K562 (cell line): ENCODE data around the gene MAPKAPK3.

Experiments
- CBX2 ChIP-seq: fragments of 200-600 bp; sonication (generic); IDR thresholded peaks from one replicate; pipeline ENCODE4 v1.6.1; 2012; ENCODE audit warnings: mild to moderate bottlenecking, low read length, inconsistent platforms; ENCODE audit not compliant: insufficient read depth, poor library complexity, severe bottlenecking
- NFYB ChIP-seq: IDR thresholded peaks from 2 replicates; pipeline ENCODE4 v1.6.1; 2011; ENCODE audit warnings: mild to moderate bottlenecking, moderate library complexity; ENCODE audit not compliant: insufficient read length; ENCODE audit errors: extremely low read depth
- NRF1 ChIP-seq, 2 experiments: fragments of 450-650 bp; IDR thresholded peaks in 1 of 2; conservative IDR thresholded peaks in 1 of 2; 2 replicates each; pipeline ENCODE4 v1.6.1; 2014; ENCODE audit warnings: mild to moderate bottlenecking in 2 of 2
- POLR2A ChIP-seq: fragments of 450-650 bp; conservative IDR thresholded peaks from 2 replicates; pipeline ENCODE4 v1.6.1; 2016
- REST ChIP-seq, 2 experiments: fragments of 450-650 bp; formaldehyde crosslinking in 1 of 2; IDR thresholded peaks; 2 replicates each; pipeline versions ENCODE4 v1.4.0 to v1.6.1; 2014 to 2020; ENCODE audit warnings: mild to moderate bottlenecking in 2 of 2, borderline replicate concordance in 1 of 2, low read depth in 1 of 2
- RFX5 ChIP-seq: IDR thresholded peaks from 2 replicates; pipeline ENCODE4 v1.6.1; 2011; ENCODE audit warnings: low read depth, mild to moderate bottlenecking, improper control_type of control experiment, low read length
- ZBTB34 ChIP-seq: fragments of 250-450 bp; sonication (Bioruptor Pico); IDR thresholded peaks from 2 replicates; pipeline ENCODE4 v1.8.0; 2021; ENCODE audit warnings: mild to moderate bottlenecking, moderate library complexity
- ZNF12 ChIP-seq: sonication (generic); formaldehyde crosslinking; IDR thresholded peaks from 2 replicates; pipeline ENCODE4 v1.4.0; 2020; ENCODE audit warnings: mild to moderate bottlenecking, missing genetic modification reagents
- ZNF140 ChIP-seq: fragments of 250-450 bp; sonication (Bioruptor Pico); IDR thresholded peaks from 2 replicates; pipeline ENCODE4 v1.8.0; 2021; ENCODE audit warnings: moderate library complexity, mild to moderate bottlenecking, inconsistent platforms
- ZNF277 ChIP-seq: fragments of 250-450 bp; sonication (Bioruptor Pico); IDR thresholded peaks from 2 replicates; pipeline ENCODE4 v1.8.0; 2022; ENCODE audit warnings: inconsistent platforms, mild to moderate bottlenecking, moderate library complexity, borderline replicate concordance
- TF ChIP-seq, protein P1 (sequence below): fragments of 250-450 bp; sonication (Bioruptor Pico); IDR thresholded peaks from 2 replicates; pipeline ENCODE4 v1.5.0; 2021; ENCODE audit warnings: mild to moderate bottlenecking, borderline replicate concordance
- TF ChIP-seq, protein P2 (sequence below): sonication (generic); formaldehyde crosslinking; IDR thresholded peaks from 2 replicates; pipeline ENCODE4 v1.8.1; 2022; ENCODE audit warnings: missing genetic modification reagents
- TF ChIP-seq, protein P3 (sequence below): fragments of 250-450 bp; sonication (Bioruptor Pico); IDR thresholded peaks from 2 replicates; pipeline ENCODE4 v1.5.0; 2020; ENCODE audit warnings: mild to moderate bottlenecking, borderline replicate concordance

- TF ChIP-seq POLR2A = no peak
- TF ChIP-seq ZNF277 (CRISPR knock-in tag) = no peak
- TF ChIP-seq, protein P1, sequence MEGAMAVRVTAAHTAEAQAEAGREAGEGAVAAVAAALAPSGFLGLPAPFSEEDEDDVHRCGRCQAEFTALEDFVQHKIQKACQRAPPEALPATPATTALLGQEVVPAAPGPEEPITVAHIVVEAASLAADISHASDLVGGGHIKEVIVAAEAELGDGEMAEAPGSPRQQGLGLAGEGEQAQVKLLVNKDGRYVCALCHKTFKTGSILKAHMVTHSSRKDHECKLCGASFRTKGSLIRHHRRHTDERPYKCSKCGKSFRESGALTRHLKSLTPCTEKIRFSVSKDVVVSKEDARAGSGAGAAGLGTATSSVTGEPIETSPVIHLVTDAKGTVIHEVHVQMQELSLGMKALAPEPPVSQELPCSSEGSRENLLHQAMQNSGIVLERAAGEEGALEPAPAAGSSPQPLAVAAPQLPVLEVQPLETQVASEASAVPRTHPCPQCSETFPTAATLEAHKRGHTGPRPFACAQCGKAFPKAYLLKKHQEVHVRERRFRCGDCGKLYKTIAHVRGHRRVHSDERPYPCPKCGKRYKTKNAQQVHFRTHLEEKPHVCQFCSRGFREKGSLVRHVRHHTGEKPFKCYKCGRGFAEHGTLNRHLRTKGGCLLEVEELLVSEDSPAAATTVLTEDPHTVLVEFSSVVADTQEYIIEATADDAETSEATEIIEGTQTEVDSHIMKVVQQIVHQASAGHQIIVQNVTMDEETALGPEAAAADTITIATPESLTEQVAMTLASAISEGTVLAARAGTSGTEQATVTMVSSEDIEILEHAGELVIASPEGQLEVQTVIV (CRISPR knock-in tag) = no peak
- no peak for TF ChIP-seq RFX5
- TF ChIP-seq CBX2 = no peak
- no peak for TF ChIP-seq NRF1 (conservative IDR thresholded peaks at IDR 0.05 in 1 of 2, IDR thresholded peaks at IDR 0.05 in 1 of 2)
- TF ChIP-seq, protein P2, sequence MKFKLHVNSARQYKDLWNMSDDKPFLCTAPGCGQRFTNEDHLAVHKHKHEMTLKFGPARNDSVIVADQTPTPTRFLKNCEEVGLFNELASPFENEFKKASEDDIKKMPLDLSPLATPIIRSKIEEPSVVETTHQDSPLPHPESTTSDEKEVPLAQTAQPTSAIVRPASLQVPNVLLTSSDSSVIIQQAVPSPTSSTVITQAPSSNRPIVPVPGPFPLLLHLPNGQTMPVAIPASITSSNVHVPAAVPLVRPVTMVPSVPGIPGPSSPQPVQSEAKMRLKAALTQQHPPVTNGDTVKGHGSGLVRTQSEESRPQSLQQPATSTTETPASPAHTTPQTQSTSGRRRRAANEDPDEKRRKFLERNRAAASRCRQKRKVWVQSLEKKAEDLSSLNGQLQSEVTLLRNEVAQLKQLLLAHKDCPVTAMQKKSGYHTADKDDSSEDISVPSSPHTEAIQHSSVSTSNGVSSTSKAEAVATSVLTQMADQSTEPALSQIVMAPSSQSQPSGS = no peak
- no peak for TF ChIP-seq REST (IDR thresholded peaks at IDR 0.05; ENCODE audit: borderline replicate concordance)
- TF ChIP-seq REST (CRISPR knock-in tag; IDR thresholded peaks at IDR 0.05; ENCODE audit: low read depth) = no peak
- no peak for TF ChIP-seq ZBTB34 (CRISPR knock-in tag)
- TF ChIP-seq NFYB = no peak
- TF ChIP-seq ZNF12 (CRISPR knock-in tag) = no peak
- TF ChIP-seq ZNF140 = no peak
- TF ChIP-seq, protein P3, sequence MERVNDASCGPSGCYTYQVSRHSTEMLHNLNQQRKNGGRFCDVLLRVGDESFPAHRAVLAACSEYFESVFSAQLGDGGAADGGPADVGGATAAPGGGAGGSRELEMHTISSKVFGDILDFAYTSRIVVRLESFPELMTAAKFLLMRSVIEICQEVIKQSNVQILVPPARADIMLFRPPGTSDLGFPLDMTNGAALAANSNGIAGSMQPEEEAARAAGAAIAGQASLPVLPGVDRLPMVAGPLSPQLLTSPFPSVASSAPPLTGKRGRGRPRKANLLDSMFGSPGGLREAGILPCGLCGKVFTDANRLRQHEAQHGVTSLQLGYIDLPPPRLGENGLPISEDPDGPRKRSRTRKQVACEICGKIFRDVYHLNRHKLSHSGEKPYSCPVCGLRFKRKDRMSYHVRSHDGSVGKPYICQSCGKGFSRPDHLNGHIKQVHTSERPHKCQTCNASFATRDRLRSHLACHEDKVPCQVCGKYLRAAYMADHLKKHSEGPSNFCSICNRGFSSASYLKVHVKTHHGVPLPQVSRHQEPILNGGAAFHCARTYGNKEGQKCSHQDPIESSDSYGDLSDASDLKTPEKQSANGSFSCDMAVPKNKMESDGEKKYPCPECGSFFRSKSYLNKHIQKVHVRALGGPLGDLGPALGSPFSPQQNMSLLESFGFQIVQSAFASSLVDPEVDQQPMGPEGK (CRISPR knock-in tag) = no peak
Measured at GRCh38 chr3:50575372-50575771, 41.6 kb upstream of the MAPKAPK3 start.
